ENCODE data around the gene CIITA. TPM values are rescaled to one million over a fixed set of nuclear protein-coding genes. Genes with fewer than 3 reads are reported as not detected.

CIITA gene
- total and polyA plus RNA-seq, 9 of the 15 experiments (the other 6 are each of a cell fraction or from before 2014, with no cell fraction given), result 0.01 to 0.20 (median 0.11) TPM; not detected in 4

DNA sequence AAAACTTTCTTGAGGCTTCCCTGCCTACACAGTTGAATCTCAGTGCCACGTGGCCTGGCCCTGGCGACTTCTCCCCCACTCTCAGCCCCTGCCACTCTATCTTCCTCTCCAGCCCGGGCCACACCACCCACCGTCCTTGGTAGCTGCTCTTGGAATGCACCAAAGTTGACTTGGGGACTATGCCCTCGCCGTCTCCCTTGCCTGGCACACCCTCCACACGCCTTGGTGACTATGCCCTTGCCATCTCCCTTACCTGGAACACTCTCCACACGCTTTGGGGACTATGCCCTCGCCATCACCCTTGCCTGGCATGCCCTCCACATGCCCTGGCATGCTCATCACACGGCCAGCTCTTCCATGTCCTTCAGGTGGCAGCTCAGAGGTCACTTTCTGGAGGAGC is 42.9 kb upstream of the CIITA start (continued):
- TF ChIP-seq NCOA2 (IDR thresholded peaks at IDR 0.05; ENCODE audit: partially characterized antibody in 2 of 2), result no peak
- no peak for TF ChIP-seq SMARCC2 (IDR thresholded peaks at IDR 0.05; ENCODE audit: low read depth)
- TF ChIP-seq ZNF589 (CRISPR knock-in tag; IDR thresholded peaks at IDR 0.05; ENCODE audit: low read depth), result no peak
- TF ChIP-seq ETV6 (IDR thresholded peaks at IDR 0.05; ENCODE audit: borderline replicate concordance in 1 of 2, low read depth in 2 of 2, low read length in 1 of 2), result no peak
- no peak for TF ChIP-seq ETV6 (CRISPR knock-in tag; IDR thresholded peaks at IDR 0.05; ENCODE audit: borderline replicate concordance)
- no peak for TF ChIP-seq POLR2A (conservative IDR thresholded peaks at IDR 0.05)

DNA sequence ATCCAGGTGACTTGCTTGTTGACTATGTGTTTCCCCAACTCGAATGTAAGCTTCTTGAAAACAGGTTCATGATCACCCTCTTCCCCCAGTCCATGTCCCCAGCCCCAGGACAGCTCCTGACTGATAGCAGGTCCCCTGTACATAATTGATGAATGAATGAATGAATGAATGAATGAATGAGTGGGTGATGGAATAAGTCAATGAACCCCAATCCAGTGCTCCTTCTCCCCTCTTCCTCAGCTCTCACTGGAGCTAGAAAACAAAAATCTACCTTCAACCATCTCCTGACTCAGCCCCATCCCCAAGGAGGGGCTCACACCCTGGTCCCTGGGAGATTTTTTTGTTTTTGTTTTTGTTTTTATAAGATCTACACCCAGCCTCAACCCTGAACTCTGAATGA is 42.2 kb upstream of the CIITA start:
- Histone ChIP-seq H4K20me1 (replicated peaks; ENCODE audit: control insufficient read depth, insufficient read depth, low read length) (no peaks in the 10 kb centered on the region), H3K27me3 (ENCODE audit: control insufficient read depth in 2 of 2, insufficient read depth in 2 of 2, low read length in 2 of 2) (peaks cover 9 to 13% of the 10 kb centered on the region in 2 experiments; a peak in 3 of 5 replicates), H3K9ac (ENCODE audit: insufficient read depth in 1 of 2, low read depth in 2 of 2, low read length in 2 of 2) (no peak overlapping the region), H3K4me3 (no peak overlapping the region), H3K79me2 (ENCODE audit: control insufficient read depth, insufficient read depth, low read length) (no peaks in the 10 kb centered on the region), H3K9me1 (ENCODE audit: control insufficient read depth, insufficient read depth, low read length) (no peaks in the 10 kb centered on the region), H3K9me3 (replicated peaks; ENCODE audit: control insufficient read depth, insufficient read depth, low read depth, low read length) (no peaks in the 10 kb centered on the region), H3K4me2 (ENCODE audit: insufficient read depth, low read length) (no peak overlapping the region), H3K4me1 (replicated peaks in 1 of 2; ENCODE audit: control insufficient read depth in 2 of 2, insufficient read depth in 2 of 2, low read length in 2 of 2) (no peaks in the 10 kb centered on the region), H3K36me3 (ENCODE audit: control insufficient read depth, insufficient read depth, low read length) (no peaks in the 10 kb centered on the region), H3K27ac (ENCODE audit: extremely low read depth, low read depth, low read length) (no peak overlapping the region), H2AFZ (ENCODE audit: low read depth, low read length) (no peak overlapping the region)
- in situ Hi-C loops (cut with MboI) (no loop called here), intact Hi-C loops (cut with micrococcal nuclease) (no loop called here)
- FAIRE-seq (no peak), DNase-seq (ENCODE audit: extremely low read depth in 1 of 4, low spot score in 3 of 4) (no peak), ATAC-seq (no peak)
- 0% methylated on average over 1 of the region's 1 CpG for WGBS (ENCODE audit: insufficient coverage, low coverage, missing lambda C conversion rate)
- BruUV-seq (replicated peaks), result no TSS peak
- ChIA-PET POLR2A (interaction anchor here (1.0 kb wide), 1 partner anchor 72 kb away, joined by 3 read pairs; no protein-coding TSS in a partner anchor), CTCF (ENCODE audit: low intra/inter-chr PET ratio) (no interaction called here)
- peak; percentile 64; the same call in 1 of the 2 replicates for TF ChIP-seq ZNF24 (IDR thresholded peaks at IDR 0.05)
- TF ChIP-seq, protein P1, sequence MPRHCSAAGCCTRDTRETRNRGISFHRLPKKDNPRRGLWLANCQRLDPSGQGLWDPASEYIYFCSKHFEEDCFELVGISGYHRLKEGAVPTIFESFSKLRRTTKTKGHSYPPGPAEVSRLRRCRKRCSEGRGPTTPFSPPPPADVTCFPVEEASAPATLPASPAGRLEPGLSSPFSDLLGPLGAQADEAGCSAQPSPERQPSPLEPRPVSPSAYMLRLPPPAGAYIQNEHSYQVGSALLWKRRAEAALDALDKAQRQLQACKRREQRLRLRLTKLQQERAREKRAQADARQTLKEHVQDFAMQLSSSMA (CRISPR knock-in tag; IDR thresholded peaks at IDR 0.05), result no peak
- no peak for TF ChIP-seq ZKSCAN1 (IDR thresholded peaks at IDR 0.05; ENCODE audit: low read depth, low read length)
